Breast epithelium (tissue), 3 donors: ENCODE measurements around the gene COX18.

ENCODE experiments used
- CTCF ChIP-seq, 3 donors: fragments of 450-650 bp; IDR thresholded peaks; one replicate each; pipeline ENCODE4 v1.5.1; 2016 to 2017; ENCODE audit warnings: antibody characterized with exemption in 3 of 3, mild to moderate bottlenecking in 3 of 3, moderate library complexity in 3 of 3
- POLR2AphosphoS5 ChIP-seq, 3 donors: sonication (generic); formaldehyde crosslinking; IDR thresholded peaks; one replicate each; pipeline ENCODE4 v1.6.1; 2017; ENCODE audit warnings: antibody characterized with exemption in 3 of 3

GRCh38 chr4:73070074-73070390 lies 516 bp upstream of the COX18 start:
- TF ChIP-seq CTCF (IDR thresholded peaks at IDR 0.05) (no peak), POLR2AphosphoS5 (IDR thresholded peaks at IDR 0.05) (no peak)
